Measurements from ENCODE around the gene ALKBH2.

DNA sequence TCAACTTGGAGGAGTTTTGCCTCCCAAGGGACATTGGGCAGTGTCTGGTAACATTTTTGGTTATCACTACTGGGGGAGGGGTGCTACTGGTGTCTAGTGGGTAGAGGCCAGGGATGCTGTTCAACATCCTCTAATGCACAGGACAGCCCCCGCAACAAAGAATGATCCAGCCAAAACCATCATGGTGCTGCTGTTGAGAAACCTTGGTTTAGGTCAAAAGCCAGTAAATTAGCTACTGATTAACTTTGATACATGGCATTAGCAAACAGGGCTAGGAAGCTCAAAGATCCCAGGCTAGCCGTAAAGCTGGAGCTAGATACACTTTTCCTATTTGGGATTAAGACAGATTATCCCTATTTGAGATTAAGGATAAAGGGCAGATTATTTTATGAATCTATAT, 8.8 kb downstream of the ALKBH2 start:
- TF ChIP-seq POLR2A (IDR thresholded peaks at IDR 0.05) = no peak
- TF ChIP-seq CTCF (IDR thresholded peaks at IDR 0.05) = no peak
